Measurements from ENCODE around the gene LTF. TPM values are rescaled to one million over a fixed set of nuclear protein-coding genes. Genes with fewer than 3 reads are reported as not detected.
"Not testable (repeated sequence)": the region's sequence is repeated elsewhere in the genome, so short reads cannot be mapped to it uniquely, and the experiment has no call there.

Gene LTF
- total and polyA plus RNA-seq, 7 donors = 0.73 to 3.8 (median 2.0) TPM

- no peak for TF ChIP-seq CTCF (IDR thresholded peaks at IDR 0.05)
- Histone ChIP-seq H3K4me1 (peaks cover 16% of the 10 kb centered on the region), H3K9me3 (no peaks in the 10 kb centered on the region), H3K27ac (no peak overlapping the region), H3K36me3 (ENCODE audit: insufficient read depth in 1 of 2, low read depth in 1 of 2) (no peaks in the 10 kb centered on the region), H3K4me3 (no peak overlapping the region), H3K27me3 (ENCODE audit: insufficient read depth in 3 of 3, low read length in 2 of 3) (no peaks in the 10 kb centered on the region)
- WGBS, 3 donors = 60 to 71% (median 65%) methylated on average over 9 of the region's 9 CpGs
- no peak for ATAC-seq
- DNase-seq = no peak
- intact Hi-C loops (cut with DNase I) = no loop called here
These were observed 32.2 kb upstream of the LTF start for GRCh38 chr3:46496746-46497555.

GRCh38 chr3:46495901-46496456 is 31.3 kb upstream of the LTF start:
- TF ChIP-seq CTCF (IDR thresholded peaks at IDR 0.05) = no peak
- H3K27ac ChIP-seq = no peak overlapping the region
- peaks cover 16% of the 10 kb centered on the region for H3K4me1 ChIP-seq
- no peaks in the 10 kb centered on the region for H3K27me3 ChIP-seq (ENCODE audit: insufficient read depth in 3 of 3, low read length in 2 of 3)
- DNase-seq (no peak), ATAC-seq (no peak)
- WGBS, 3 donors = 83 to 85% (median 85%) methylated on average over 5 of the region's 5 CpGs
- no peaks in the 10 kb centered on the region for H3K36me3 ChIP-seq (ENCODE audit: insufficient read depth in 1 of 2, low read depth in 1 of 2)
- H3K9me3 ChIP-seq = no peaks in the 10 kb centered on the region
- no peak overlapping the region for H3K4me3 ChIP-seq
- intact Hi-C loops (cut with DNase I) = no loop called here

GRCh38 chr3:46494491-46494890 is 29.8 kb upstream of the LTF start:
- ATAC-seq; intact Hi-C loops (cut with DNase I); H3K27ac ChIP-seq; H3K4me3 ChIP-seq; DNase-seq; H3K27me3 ChIP-seq (ENCODE audit: insufficient read depth in 3 of 3, low read length in 2 of 3); H3K36me3 ChIP-seq (ENCODE audit: insufficient read depth in 1 of 2, low read depth in 1 of 2); H3K9me3 ChIP-seq: not testable (repeated sequence)
- peaks cover 24% of the 10 kb centered on the region for H3K4me1 ChIP-seq
- 90 to 94% (median 91%) methylated on average over 15 to 24 of the region's 33 CpGs for WGBS, 3 donors

- no peak for ATAC-seq
- intact Hi-C loops (cut with DNase I) = no loop called here
- H3K4me3 ChIP-seq = no peak overlapping the region
These were observed 28.3 kb upstream of the LTF start for GRCh38 chr3:46492890-46493547.

More at GRCh38 chr3:46492890-46493547, 28.3 kb upstream of the LTF start:
- no peak for DNase-seq
- 83 to 91% (median 85%) methylated on average over 6 of the region's 6 CpGs for WGBS, 3 donors
- Histone ChIP-seq H3K36me3 (ENCODE audit: insufficient read depth in 1 of 2, low read depth in 1 of 2) (no peaks in the 10 kb centered on the region), H3K4me1 (peaks cover 32% of the 10 kb centered on the region), H3K27me3 (ENCODE audit: insufficient read depth in 3 of 3, low read length in 2 of 3) (no peaks in the 10 kb centered on the region), H3K9me3 (no peaks in the 10 kb centered on the region), H3K27ac (no peak overlapping the region)
- TF ChIP-seq CTCF (IDR thresholded peaks at IDR 0.05) = no peak
